ENCODE measurements around the gene STAG1.
A peak's percentile ranks its signal among the peaks of the same experiment; 100 is the strongest.

Gene STAG1

DNA sequence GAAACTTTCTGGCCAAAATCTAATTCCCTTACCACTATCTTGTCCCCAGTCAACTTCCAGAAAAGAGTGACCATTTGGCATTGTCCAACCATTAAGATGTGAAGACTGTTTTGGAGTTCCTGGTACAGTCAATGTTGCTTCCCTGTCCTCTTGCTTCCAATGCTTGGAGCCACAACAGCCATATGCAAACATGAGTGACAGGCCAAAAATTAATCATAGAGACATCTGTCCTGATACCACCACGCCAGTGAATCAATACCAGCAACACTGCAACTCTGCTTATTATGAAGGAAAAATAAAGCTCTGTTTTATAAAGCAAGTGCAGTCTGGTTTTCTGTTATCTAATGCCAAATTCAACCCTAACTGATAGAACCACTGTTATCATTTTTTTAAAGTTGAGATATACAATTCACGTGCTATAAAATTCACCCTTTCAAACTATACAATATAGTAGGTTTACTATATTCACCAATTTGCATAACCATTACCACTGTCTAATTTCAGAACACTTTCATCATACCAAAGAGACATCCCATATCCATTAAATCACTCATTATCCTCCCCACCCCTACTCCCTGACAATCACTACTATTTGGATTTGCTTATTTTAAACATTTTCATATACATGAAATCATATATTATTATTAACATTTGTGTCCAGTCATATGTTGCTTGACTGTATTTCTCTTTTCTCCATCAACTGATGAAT lies 76.9 kb downstream of the STAG1 start:
- Histone ChIP-seq H3K4ac (ENCODE audit: low read depth, low read length) (no peak overlapping the region), H2AK5ac (ENCODE audit: low read length) (no peak overlapping the region), H3K4me1 (ENCODE audit: control insufficient read depth in 1 of 2, insufficient read depth in 2 of 2, low read length in 2 of 2) (no peaks in the 10 kb centered on the region), H3K9me3 (ENCODE audit: insufficient read depth, low read depth, low read length) (no peaks in the 10 kb centered on the region), H2BK120ac (ENCODE audit: insufficient read depth, low read length, poor library complexity) (no peak overlapping the region), H3K79me1 (ENCODE audit: low read length) (no peaks in the 10 kb centered on the region), H3K4me3 (ENCODE audit: low read depth, low read length) (no peak overlapping the region), H4K91ac (ENCODE audit: low read depth, low read length) (no peak overlapping the region), H3K27ac (ENCODE audit: low read depth, low read length) (no peak overlapping the region), H2AFZ (ENCODE audit: insufficient read depth, low read length, poor library complexity) (no peak overlapping the region), H3K4me2 (ENCODE audit: low read length) (no peak overlapping the region), H4K12ac (ENCODE audit: low read depth, low read length) (no peak overlapping the region), H3K79me2 (ENCODE audit: control insufficient read depth, insufficient read depth, low read length, poor library complexity) (peaks cover 4% of the 10 kb centered on the region), H3K14ac (ENCODE audit: low read length) (no peak overlapping the region), H3K18ac (ENCODE audit: low read length) (no peak overlapping the region), H2BK12ac (ENCODE audit: low read length) (no peak overlapping the region), H2BK5ac (ENCODE audit: low read depth, low read length, poor library complexity) (no peak overlapping the region), H3K9ac (ENCODE audit: low read length) (no peak overlapping the region), H4K8ac (ENCODE audit: low read depth, low read length) (no peak overlapping the region), H3K27me3 (ENCODE audit: insufficient read depth, low read length) (no peaks in the 10 kb centered on the region), H3K23ac (ENCODE audit: low read length) (no peak overlapping the region), H3K36me3 (ENCODE audit: control insufficient read depth in 1 of 2, insufficient read depth in 2 of 2, low read length in 2 of 2) (peaks cover 0 to 2% of the 10 kb centered on the region in 2 experiments)
- no peak for DNase-seq
- WGBS (ENCODE audit: extremely low coverage, insufficient coverage, insufficient read length), result no CpG with 5 or more reads among the region's 2 CpGs

DNA sequence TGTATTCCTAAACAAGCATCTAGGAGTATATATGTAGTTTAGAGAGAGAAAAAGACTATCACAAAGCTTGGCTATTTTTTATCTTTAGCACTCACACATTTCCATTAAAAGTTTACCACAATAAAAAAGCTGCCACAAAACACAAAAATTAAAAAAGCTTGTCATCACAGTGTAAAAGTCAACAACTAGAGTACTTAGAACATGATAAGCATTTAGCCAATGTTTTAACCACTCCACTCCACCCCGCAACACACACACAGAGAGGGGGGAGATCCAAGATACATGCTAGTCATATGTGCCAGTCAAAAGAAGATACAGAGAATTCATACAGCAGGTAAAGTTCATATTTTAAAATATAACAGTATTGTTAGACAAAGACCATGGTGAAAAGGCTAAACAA lies 79.7 kb downstream of the STAG1 start:
- Histone ChIP-seq H3K4ac (ENCODE audit: low read depth, low read length) (no peak overlapping the region), H3K4me1 (ENCODE audit: control insufficient read depth in 1 of 2, insufficient read depth in 2 of 2, low read length in 2 of 2) (no peaks in the 10 kb centered on the region), H3K9ac (ENCODE audit: low read length) (no peak overlapping the region), H3K79me1 (ENCODE audit: low read length) (no peaks in the 10 kb centered on the region), H3K27me3 (ENCODE audit: insufficient read depth, low read length) (no peaks in the 10 kb centered on the region), H3K23ac (ENCODE audit: low read length) (no peak overlapping the region), H3K14ac (ENCODE audit: low read length) (no peak overlapping the region), H2AK5ac (ENCODE audit: low read length) (no peak overlapping the region), H3K27ac (ENCODE audit: low read depth, low read length) (no peak overlapping the region), H3K36me3 (ENCODE audit: control insufficient read depth in 1 of 2, insufficient read depth in 2 of 2, low read length in 2 of 2) (peaks cover 0 to 2% of the 10 kb centered on the region in 2 experiments), H3K79me2 (ENCODE audit: control insufficient read depth, insufficient read depth, low read length, poor library complexity) (peaks cover 4% of the 10 kb centered on the region), H4K91ac (ENCODE audit: low read depth, low read length) (no peak overlapping the region), H4K12ac (ENCODE audit: low read depth, low read length) (no peak overlapping the region), H3K18ac (ENCODE audit: low read length) (no peak overlapping the region), H3K9me3 (ENCODE audit: insufficient read depth, low read depth, low read length) (no peaks in the 10 kb centered on the region), H2AFZ (ENCODE audit: insufficient read depth, low read length, poor library complexity) (no peak overlapping the region), H3K4me3 (ENCODE audit: low read depth, low read length) (no peak overlapping the region), H4K8ac (ENCODE audit: low read depth, low read length) (no peak overlapping the region), H2BK120ac (ENCODE audit: insufficient read depth, low read length, poor library complexity) (no peak overlapping the region), H2BK12ac (ENCODE audit: low read length) (no peak overlapping the region), H3K4me2 (ENCODE audit: low read length) (no peak overlapping the region), H2BK5ac (ENCODE audit: low read depth, low read length, poor library complexity) (no peak overlapping the region)
- no peak for DNase-seq
- WGBS (ENCODE audit: extremely low coverage, insufficient coverage, insufficient read length), result no CpG with 5 or more reads among the region's 1 CpG

DNA sequence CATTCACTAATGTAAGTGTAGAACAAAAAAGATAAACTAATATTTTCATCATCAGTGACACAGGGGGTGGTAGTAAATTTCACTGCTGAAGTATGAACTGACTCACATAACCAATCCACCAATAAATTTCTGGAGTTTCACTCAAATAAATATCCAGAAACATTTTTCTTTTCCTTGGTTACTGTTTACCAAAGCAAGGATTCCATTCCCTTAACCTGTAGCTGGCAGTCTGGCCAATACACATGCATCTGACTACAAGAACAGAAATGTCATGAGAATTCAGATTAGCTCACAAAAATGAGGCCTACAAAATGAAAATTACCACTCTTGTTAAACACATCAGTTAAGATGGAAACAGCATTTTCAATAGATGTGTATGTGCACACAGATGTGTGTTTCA lies 80.3 kb downstream of the STAG1 start:
- H3K79me2 ChIP-seq (ENCODE audit: control insufficient read depth, insufficient read depth, low read length, poor library complexity), result peaks cover 4% of the 10 kb centered on the region
- no peak overlapping the region for H3K4me3 ChIP-seq (ENCODE audit: low read depth, low read length)
- H3K79me1 ChIP-seq (ENCODE audit: low read length), result no peaks in the 10 kb centered on the region
- no peaks in the 10 kb centered on the region for H3K4me1 ChIP-seq (ENCODE audit: control insufficient read depth in 1 of 2, insufficient read depth in 2 of 2, low read length in 2 of 2)
- no peak overlapping the region for H2BK5ac ChIP-seq (ENCODE audit: low read depth, low read length, poor library complexity)
- H3K18ac ChIP-seq (ENCODE audit: low read length), result no peak overlapping the region
- H3K14ac ChIP-seq (ENCODE audit: low read length), result no peak overlapping the region
- H3K9ac ChIP-seq (ENCODE audit: low read length), result no peak overlapping the region
- no peak overlapping the region for H2AK5ac ChIP-seq (ENCODE audit: low read length)
- H4K8ac ChIP-seq (ENCODE audit: low read depth, low read length), result no peak overlapping the region
- H4K12ac ChIP-seq (ENCODE audit: low read depth, low read length), result no peak overlapping the region
- peaks cover 0 to 2% of the 10 kb centered on the region in 2 experiments for H3K36me3 ChIP-seq (ENCODE audit: control insufficient read depth in 1 of 2, insufficient read depth in 2 of 2, low read length in 2 of 2)
- no peak overlapping the region for H2BK12ac ChIP-seq (ENCODE audit: low read length)
- no peaks in the 10 kb centered on the region for H3K9me3 ChIP-seq (ENCODE audit: insufficient read depth, low read depth, low read length)
- H2BK120ac ChIP-seq (ENCODE audit: insufficient read depth, low read length, poor library complexity), result no peak overlapping the region
- H3K23ac ChIP-seq (ENCODE audit: low read length), result no peak overlapping the region
- H3K27ac ChIP-seq (ENCODE audit: low read depth, low read length), result no peak overlapping the region
- DNase-seq, result peak in 1 of 2 donors; percentile 25
- no peak overlapping the region for H3K4me2 ChIP-seq (ENCODE audit: low read length)
- H4K91ac ChIP-seq (ENCODE audit: low read depth, low read length), result no peak overlapping the region
- no peaks in the 10 kb centered on the region for H3K27me3 ChIP-seq (ENCODE audit: insufficient read depth, low read length)
- H2AFZ ChIP-seq (ENCODE audit: insufficient read depth, low read length, poor library complexity), result no peak overlapping the region
- no peak overlapping the region for H3K4ac ChIP-seq (ENCODE audit: low read depth, low read length)

DNA sequence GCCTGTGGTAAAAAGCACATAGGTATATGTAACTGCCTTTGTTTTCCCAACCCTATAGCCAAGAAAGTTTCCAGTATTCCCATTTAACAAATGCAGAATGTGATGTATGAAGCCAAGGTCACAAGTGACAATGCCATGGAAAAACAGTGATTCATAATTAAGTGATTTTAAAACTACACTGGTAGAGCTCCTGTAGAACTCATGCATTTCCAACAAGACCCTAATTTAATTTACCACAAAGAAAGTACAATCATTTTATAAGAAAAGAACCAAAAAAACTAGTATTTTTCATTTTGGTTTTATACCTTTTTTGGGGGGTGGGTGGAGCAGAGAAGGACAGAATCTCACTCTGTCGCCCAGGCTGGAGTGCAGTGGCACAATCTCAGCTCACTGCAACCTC lies 82.0 kb downstream of the STAG1 start:
- Histone ChIP-seq H2BK5ac (ENCODE audit: low read depth, low read length, poor library complexity) (no peak overlapping the region), H3K4ac (ENCODE audit: low read depth, low read length) (no peak overlapping the region), H3K4me3 (ENCODE audit: low read depth, low read length) (no peak overlapping the region), H2AK5ac (ENCODE audit: low read length) (no peak overlapping the region), H3K27me3 (ENCODE audit: insufficient read depth, low read length) (no peaks in the 10 kb centered on the region), H3K4me2 (ENCODE audit: low read length) (no peak overlapping the region), H3K23ac (ENCODE audit: low read length) (no peak overlapping the region), H2BK120ac (ENCODE audit: insufficient read depth, low read length, poor library complexity) (no peak overlapping the region), H4K8ac (ENCODE audit: low read depth, low read length) (no peak overlapping the region), H4K12ac (ENCODE audit: low read depth, low read length) (no peak overlapping the region), H3K18ac (ENCODE audit: low read length) (no peak overlapping the region), H3K14ac (ENCODE audit: low read length) (no peak overlapping the region), H3K9ac (ENCODE audit: low read length) (no peak overlapping the region), H4K91ac (ENCODE audit: low read depth, low read length) (no peak overlapping the region), H3K9me3 (ENCODE audit: insufficient read depth, low read depth, low read length) (no peaks in the 10 kb centered on the region), H2AFZ (ENCODE audit: insufficient read depth, low read length, poor library complexity) (no peak overlapping the region), H3K79me1 (ENCODE audit: low read length) (no peaks in the 10 kb centered on the region), H3K27ac (ENCODE audit: low read depth, low read length) (no peak overlapping the region), H3K4me1 (ENCODE audit: control insufficient read depth in 1 of 2, insufficient read depth in 2 of 2, low read length in 2 of 2) (no peaks in the 10 kb centered on the region), H3K36me3 (ENCODE audit: control insufficient read depth in 1 of 2, insufficient read depth in 2 of 2, low read length in 2 of 2) (peaks cover 0 to 2% of the 10 kb centered on the region in 2 experiments), H3K79me2 (ENCODE audit: control insufficient read depth, insufficient read depth, low read length, poor library complexity) (peaks cover 3% of the 10 kb centered on the region), H2BK12ac (ENCODE audit: low read length) (no peak overlapping the region)
- no CpG with 5 or more reads among the region's 1 CpG for WGBS (ENCODE audit: extremely low coverage, insufficient coverage, insufficient read length)
- no peak for DNase-seq

Data from trophoblast cell (in vitro differentiated cells and primary cell).